RPMI8226 (cell line): ENCODE measurements around the gene VIPR2.

ENCODE experiments used
- DNase-seq: peaks from one replicate; pipeline ENCODE4 v3.0.0-alpha.2; 2015

Gene VIPR2

DNA sequence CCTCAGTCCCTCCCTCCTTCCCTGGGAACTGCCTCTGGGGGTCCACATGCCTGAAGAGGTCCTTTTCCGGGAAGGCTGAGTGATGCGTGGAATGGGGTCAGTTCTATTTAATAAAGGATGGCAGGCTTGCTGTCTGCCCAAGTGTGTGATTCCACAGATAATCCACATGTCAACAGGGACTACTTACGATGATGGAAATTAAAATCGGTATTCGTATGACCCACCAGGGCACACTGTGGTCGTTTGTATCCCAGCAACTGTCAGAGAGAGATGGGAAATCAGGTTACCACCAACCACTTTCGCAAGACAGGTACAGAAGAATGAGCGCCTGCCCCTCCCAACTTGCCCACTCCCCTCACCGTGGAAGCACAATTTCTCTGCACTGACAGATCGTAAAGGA lies 110.3 kb downstream of the VIPR2 start:
- DNase-seq, result no peak

DNA sequence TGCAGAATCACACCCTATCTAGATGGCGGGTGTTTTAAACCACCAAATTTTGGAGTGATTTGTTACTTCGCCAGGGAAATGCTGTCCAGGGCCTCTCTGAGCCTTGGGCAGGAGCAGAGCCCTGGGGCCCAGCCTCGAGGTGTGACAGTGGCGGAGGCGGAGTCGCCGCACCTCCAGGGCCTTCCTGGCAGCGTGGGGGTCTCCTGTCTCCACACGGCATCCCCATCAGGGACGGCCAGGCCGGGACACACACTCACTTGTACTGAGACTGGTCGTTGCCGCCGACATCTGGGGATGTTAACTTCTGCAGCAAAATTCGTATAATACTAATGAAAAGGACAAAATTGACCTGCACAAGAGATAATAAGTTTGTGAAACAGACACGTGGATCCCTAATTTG lies 110.7 kb downstream of the VIPR2 start:
- DNase-seq, result no peak

DNA sequence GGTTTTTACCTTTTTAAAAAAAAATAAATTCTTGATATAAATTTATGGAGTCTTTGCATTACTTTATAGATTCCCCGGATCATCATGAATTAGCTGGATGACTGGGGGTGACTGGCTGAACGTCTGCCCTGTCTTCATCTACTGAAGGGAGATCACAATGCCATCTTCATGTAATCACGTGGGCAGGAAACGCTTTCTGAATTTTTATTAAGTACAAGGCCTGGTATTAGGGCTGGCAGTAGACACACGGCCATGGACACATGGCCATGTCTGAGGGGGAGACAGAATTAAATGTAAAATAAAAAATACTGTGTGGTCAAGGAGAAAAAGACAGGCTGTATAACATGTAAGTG lies 111.2 kb downstream of the VIPR2 start:
- DNase-seq, result no peak

DNA sequence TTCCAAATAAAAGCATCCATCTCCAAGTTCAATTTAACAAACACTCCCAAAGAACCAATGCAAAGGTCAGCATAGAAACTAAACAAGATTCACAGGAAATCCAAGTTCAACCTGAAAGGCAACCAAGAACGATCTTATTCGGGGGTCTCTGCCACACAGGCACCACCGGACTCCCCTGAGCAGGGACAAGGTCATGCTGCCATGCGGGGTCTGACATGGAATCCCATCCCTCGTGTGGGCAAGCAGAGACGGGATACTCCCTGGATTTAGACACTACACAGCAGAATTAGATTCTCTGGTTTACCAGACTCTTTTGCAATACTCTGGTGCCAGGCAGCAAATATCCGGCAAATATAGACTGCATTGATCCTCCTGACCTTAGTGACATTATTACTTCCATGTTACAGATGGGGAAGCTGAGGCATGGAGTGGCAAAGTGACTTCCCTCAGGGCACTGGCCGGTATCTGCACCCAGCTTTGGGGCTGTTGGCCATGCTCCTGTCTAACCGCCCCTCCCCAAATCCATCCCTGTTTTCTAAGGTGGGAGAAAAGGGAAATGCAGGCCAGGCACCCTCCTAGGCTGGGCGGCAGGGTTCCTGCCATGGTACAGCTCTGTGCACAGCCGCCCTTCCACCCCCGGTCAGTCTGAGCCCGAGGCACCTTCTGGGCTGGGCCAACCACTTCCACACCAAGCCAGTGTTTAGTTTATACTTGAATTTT lies 111.8 kb downstream of the VIPR2 start:
- no peak for DNase-seq

DNA sequence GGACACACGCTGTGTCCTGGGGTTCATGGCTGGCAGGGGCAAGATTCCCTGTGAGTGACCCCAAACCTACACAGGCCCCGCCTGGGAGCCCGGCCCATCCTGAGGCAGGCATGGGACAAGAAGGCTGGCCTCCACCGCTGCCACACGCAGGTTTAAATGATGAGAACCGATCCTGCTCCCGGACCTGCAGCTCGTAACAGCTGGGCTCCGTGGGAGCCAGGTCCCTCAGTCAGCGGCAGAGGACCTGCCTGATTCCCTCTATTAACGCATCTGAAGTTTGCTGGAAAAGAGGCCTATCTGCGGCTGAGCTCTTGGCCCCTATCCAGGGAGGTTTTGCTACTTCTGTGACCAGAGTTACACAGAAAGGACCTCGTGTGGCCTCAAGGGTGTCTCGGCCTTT lies 112.3 kb downstream of the VIPR2 start:
- DNase-seq, result no peak

DNA sequence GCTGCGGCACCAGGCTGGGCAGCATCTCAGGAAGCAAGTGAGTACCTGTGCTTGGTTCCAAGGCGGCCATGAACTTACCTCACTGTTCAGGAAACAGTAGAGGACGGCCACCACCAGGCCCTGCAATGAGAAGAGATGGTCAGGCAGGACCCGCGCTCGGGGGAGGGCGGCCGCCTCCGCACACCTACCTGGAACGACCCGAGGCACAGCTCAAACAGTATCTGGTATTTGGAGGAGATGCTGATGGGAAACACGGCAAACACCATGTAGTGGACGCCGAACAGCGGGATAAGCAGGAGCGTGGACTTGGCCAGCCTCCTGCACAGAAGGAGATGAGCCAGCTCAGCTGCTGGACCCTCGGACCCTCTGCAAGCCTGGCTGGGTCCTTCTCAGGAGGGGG lies 112.9 kb downstream of the VIPR2 start:
- DNase-seq, result no peak

DNA sequence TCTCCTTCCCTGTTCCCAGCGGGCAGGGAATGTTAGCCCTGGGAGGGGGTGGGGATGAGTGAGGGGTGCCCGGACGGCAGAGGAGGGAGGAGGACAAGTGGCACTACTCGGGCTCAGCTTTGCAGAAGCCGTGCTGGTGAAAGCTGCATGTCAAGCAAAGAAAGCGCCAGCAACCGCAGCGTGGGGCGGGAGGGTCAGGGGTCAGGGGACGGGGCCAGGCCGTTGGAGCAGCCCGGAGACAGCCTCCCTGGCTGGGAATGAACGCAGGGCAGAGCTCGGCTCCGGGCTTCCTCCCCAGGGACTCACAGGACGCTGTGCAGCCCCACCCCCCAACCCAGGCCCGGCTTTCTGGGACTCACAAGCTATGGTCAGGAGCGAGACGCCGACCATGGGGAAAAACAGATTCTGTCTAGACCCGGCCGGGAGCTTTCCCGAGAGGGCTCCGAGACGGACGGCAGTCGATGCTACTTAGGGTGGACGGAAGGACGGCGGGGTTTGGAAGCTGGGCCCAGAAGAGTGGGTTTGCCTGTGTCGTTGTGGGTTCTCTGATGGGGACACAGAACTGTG lies 113.4 kb downstream of the VIPR2 start:
- DNase-seq, result no peak

DNA sequence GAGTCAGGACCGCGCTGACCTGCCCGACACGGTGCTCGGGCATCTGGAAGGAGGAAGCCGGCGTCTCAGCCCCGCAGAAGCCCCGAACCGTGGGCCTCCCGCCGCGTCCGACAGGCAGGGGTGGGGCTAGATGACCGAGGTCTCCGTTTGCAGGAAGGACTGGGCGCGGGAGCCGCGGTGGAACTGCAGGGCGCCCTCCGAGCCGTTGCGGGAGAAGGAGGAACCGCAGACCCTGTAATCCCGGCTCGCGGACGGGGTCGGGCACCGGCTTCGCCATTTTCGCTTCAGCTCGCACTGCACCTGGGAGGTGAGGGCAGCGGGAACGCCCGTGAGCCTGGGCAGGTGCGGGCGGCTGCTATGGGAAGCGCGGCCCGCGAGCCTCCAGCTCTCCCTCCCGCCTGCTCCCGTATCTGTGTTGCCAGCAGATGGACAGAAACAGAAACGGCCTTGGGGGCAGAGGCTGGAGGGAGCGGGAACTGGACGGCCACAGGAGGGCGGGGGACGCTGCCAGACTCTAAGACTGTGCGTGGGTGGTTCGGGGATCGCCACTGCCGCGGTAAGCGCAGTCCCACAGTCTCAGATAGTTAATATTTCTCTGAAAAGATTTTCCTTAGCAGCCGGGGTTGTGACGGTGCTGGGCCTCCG lies 114.1 kb downstream of the VIPR2 start:
- DNase-seq, result peak; percentile 55

DNA sequence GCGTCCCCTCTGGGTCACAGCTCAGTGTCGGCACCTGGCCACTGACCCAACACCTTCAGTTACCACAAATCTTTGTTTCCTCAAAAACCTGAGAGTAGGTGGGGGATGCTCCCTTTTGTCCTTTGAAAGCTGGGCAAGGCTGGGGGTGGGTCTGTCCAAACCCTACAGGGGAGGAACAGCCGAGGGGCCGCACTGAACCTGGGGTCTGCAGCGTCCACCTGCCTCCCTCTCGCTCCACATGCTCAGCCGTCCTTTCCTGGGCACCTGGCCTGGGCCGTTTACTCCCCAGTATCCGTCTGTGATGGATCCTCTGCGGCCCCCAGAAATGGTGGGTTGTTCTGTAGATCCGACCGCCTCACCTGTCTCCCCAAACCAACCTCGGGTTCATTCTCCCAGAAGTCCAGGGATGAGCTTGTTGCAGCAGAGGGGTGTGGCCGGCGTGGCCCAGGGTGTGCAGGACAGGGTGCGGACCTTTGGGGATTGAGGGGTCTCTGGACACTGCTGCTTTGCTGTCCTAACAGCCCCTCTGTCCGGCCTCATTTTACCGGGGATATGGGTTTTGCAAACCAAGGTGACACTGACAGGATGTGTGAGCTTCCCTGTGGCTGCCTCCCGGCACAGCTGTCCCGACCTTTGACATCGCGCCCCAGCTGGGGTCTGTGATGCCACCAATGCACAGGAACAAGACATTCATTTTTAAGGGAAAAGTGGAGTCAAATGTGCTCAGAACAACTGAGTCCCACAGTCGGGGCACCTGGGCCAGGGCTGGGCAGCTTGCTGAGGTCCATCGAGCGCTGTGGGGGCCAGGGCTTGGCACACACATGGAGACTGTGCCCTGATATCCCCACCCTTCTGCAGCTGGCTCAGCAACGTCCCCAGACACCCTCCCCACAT lies 115.9 kb downstream of the VIPR2 start:
- DNase-seq, result no peak

DNA sequence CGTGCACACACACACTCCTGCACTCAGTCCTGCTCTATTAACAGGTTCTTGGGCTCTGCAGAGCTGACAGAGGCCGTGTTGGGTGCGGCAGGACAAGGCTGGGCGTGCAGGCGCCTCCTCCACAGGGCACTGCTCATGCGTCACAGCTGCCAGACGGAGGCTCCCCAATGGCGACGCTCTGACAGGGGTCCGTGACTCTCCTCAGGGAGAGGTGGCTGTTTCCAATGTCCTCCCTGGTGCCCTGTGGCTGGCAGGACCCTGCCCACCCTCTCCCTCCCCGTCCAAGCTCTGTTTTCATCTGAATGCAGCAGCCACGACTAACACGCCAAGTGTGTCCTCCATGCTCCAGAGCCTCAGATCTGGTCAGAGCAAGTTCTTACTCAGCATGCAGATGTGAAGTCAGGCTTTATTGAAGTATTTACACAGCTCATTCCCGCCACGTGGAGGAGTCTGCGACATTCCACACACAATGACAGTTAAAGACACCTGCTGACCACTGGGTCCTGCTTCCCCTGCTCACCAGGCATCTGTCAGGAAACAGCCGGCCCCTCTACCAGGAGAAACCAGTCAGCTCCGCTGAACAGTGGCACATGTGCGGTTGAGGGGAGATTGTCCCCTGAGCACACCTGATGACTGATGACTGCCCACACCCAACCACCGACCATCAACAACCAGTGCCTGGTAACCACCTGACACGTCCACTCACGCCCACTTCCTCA lies 116.7 kb downstream of the VIPR2 start:
- no peak for DNase-seq

DNA sequence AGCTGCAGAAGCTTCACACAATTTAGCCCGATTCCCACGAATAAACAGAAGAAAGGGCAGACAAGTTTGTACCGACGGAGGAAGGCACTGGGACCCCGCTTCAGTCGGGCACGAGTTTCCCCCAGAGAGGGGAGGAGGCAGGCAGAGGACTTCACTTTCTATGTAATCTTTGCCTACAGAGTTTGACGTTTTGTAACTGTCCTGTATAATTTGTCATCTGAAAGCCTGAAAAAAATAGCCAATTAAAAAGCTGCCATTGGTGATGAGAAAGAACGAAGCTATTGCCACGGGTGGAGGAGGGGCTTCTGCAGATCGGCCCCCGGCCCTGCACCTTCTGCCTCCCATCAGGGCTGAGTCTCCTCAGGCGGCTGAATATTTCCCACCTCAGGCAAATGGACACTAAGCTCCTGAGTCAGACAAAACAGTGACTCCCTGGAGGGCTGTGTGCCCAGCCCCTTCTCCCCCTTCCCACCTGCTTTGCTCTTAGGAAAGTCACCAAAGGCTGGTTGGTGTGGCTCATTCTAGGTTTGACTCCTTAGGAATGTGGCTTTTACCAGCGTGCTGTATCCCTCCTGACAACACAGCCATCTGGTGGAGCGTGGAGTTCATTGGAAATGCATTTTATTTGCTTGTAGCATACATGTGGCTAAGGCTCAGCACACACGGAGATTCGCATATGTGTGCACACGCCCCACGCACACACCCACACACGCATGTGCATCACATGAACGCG lies 117.4 kb downstream of the VIPR2 start:
- no peak for DNase-seq

DNA sequence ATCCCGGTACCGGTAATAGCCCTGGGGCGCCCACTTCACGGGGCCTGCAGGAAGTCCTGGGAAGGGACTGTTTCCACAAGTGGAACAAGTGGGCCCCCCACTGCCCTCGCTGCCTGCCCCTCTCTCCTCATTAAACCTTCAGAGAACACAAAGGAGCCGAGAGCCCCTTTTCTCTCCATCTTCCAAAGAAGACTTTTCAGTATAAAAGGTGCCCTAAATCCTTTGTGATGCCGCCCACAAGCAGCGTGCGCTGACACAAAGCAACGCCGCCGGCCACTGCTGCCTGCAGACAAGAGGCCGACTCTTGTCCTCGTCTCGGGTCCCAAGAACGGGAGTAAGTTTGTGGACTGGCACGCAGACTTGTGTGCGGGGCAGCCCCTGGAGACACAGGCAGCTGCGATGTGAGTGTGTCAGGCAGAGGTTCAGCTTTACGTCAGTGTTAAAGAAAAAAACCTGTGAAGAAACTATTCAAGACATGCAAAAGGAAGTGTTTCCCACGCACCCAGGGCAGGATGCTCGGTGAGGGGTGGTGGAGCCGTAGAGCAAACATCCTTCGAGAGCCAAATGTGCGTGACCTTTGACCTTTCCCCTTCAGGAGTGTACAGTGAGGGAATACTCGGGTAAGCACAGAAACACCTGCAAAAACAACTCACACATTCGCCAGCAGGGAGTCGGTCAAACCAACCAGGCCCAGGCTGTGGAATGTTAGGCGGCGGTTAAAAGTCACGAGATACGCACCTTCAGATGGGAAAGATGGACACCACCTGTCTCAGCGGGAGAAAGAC lies 118.2 kb downstream of the VIPR2 start:
- no peak for DNase-seq

DNA sequence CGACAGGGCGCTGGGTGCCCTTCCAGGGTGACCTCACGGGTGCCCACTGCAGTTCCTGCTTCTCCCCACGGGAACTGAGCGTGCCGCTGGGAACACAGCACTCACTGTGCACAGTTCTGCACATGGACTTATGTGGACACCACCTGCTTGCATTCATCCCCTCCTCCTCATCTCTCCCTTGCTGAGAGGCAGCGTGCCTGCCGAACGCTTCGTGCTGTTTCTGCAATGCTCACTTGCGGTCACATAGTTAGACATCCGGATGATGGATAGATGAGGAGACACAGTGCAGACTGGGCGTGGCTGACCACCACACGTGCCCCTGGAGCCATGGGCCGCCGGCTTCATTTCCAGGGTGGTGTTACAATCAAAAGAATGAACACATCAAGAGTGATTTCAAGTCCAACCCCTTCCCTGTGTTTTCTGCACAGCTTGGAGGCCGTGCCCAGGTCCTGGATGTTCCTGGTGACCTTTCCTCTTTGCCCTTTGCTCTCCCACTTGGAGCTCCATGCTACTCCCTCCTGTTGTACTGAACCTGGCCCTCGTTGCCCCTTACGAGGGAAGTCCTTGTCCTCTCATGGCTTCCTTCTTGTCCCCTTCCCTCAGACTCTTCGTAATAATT lies 119.4 kb downstream of the VIPR2 start:
- peak; percentile 43 for DNase-seq

DNA sequence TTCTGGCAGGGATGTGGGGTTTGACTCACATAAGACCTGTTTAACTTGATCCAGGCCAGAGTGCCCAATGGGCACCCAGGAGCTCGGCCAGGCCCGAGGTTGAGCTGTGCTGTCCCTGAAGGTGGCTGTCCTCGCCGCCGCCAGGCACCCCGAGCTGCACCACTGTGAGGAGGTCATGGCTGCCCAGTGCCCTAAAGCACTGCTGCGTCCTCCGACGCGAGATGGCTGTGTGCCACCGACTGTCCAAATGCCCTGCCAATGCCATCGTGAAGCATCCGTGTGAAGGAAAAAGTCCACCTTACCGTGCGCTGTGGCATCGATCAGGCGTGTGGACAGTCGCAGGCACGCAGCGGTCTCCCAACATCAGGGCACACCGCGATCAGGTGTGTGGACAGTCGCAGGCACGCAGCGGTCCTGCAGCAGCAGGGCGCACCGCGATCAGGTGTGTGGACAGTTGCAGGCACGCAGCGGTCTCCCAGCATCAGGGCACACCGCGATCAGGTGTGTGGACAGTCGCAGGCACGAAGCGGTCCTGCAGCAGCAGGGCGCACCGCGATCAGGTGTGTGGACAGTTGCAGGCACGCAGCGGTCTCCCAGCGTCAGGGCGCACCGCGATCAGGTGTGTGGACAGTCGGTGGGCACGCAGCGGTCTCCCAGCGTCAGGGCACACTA lies 120.3 kb downstream of the VIPR2 start:
- DNase-seq, result no peak

DNA sequence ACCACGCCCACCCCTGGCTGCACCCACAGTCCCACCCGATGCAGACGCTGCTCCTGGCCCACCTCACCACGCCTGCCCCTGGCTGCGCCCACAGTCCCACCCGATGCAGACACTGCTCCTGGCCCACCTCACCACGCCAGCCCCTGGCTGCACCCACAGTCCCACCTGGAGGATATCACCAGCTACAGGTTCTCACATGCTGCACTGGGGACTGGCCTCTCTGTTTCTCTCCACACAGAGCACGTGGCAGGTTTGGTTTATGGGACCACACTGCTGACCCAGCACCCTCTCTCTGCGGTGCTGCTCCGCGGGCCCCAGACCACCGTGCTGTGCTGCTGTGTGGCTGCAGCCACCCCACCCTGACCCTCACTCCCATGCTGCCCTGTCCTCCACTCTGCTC lies 120.9 kb downstream of the VIPR2 start:
- DNase-seq, result no peak

DNA sequence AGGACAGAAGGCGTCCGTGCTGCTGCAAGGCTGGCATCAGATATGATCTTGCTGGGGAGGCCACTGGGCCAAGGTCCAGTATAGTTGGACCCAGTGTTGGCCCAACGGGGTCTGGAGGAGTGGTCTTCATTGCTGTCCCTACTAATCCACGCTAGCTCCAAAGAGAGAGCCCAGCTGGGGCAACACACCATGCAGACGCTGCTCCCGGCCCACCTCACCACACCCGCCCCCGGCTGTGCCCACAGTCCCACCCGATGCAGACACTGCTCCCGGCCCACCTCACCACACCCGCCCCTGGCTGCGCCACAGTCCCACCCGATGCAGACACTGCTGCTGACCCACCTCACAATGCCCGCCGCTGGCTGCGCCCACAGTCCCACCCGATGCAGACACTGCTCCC lies 121.5 kb downstream of the VIPR2 start:
- no peak for DNase-seq

DNA sequence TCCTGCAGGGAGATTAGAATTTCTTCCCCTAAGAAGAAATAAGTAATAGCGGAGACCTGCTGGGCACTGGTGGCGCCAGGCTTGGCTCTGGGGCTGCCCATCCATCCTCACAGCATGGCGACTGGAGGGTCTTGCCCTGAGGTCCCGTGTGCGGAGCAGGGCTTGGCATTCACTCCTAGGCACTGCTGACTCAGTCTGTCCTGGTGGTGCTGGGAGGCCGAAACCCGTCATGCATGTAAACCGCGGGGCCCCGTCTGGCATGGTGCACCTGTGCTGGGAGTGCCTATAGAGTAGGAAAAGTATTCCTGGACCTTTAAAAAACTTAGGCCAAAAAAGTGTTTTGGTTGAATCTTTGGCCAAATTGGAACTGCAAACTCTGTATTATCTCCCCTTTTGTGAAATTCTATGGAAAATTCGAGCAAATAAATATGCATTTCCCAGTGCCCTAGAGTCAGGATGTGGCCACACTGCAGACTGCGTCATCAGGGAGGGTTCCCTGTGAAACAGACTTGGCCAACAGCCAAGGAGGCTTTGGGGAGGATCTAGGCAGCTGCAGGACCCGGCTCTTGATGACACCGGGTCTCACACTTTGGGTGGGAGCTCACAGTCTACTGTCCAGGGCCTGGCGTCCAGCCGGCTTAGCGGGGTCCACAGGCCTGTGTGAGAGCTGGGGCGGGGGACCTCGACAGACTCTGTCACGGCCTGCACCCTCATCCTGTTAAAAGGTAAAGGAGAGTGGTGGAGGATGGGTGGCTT lies 122.3 kb downstream of the VIPR2 start:
- DNase-seq, result peak; percentile 78

DNA sequence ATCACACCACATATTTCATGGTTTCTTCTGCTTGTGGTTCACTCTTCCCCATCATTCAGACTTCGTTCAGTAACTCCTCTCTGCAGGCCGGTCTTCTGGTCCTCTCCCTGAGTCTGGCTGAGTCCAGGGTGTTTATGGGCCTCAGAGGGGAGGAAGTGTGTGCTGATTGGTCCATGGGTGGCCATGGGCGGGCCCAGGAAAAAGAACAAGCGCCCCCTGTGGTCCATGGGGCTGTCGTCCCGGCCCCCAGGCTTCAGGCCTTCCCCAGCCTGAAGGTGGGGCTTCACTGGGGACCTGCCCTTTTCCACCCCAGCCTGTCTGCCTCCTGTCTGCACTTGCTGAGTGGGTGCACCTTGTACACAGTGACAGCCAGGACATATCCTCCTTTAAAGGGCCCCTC lies 123.7 kb downstream of the VIPR2 start:
- no peak for DNase-seq

DNA sequence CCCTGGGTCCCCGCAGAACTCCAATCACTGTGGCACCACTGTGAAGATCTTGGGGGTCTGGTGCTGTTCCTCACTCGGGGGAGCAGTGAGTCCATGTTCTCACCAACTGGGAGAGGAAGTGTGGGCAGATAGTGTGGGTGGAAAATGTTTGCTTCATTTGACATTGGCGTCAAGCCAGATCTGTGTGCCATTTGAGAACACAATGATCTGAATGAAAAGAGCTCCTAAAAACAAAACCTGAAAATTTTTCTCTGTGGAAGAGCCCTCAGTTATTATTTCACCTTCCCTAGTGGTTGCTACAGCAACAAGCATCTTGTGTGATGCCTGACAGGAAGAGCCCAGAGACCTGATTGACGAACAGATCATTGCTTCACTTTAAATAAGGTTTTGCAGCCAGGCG lies 125.6 kb downstream of the VIPR2 start:
- DNase-seq, result no peak

DNA sequence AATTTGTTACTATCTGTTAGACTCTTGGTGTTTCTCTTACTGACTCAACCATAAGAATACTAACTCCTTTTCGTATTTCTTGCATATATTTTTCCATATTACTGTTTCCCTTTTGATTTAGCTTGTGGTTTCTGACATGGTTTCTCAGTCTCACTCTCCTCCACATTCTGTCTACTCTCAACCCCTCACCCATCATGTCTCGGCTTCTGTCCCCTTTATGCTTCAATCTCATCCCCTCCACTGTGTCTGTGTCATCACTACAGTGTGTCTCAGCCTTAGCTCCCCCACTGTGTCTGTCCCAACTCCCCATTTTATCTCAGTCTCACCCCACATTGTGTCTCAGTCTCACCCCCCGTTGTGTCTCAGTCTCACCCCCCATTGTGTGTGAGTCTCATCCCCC lies 126.9 kb downstream of the VIPR2 start:
- DNase-seq, result no peak
